Activated CD4-positive, alpha-beta T cell treated with anti-CD3 and anti-CD28 coated beads for 4 hours (primary cell): ENCODE results near the gene SLX4.

ENCODE experiments used
- DNase-seq, 2 donors: peaks; one replicate each; pipeline ENCODE4 v3.0.0-alpha.2; 2020

The SLX4 gene

GRCh38 chr16:3580251-3580651, 31.2 kb downstream of the SLX4 start:
- no peak for DNase-seq

GRCh38 chr16:3579776-3580175, 31.6 kb downstream of the SLX4 start:
- DNase-seq, result no peak

- peak in 1 of 2 donors; percentile 48 for DNase-seq
Observed at GRCh38 chr16:3578610-3579551, 32.5 kb downstream of the SLX4 start.

GRCh38 chr16:3578121-3578520, 33.3 kb downstream of the SLX4 start:
- DNase-seq, result peak; percentile 48

- peak; percentile 18 to 34 for DNase-seq
Observed at GRCh38 chr16:3577302-3577752, 34.1 kb downstream of the SLX4 start, which contains the start of gene NLRC3. Gene NLRC3, minus strand, starts transcription at chr16:3577403. Its CDS starts 12,367 bp downstream, at chr16:3565036.

GRCh38 chr16:3576211-3576610, 35.2 kb downstream of the SLX4 start:
- DNase-seq, result no peak

GRCh38 chr16:3575491-3575890, 35.9 kb downstream of the SLX4 start:
- DNase-seq, result no peak

- DNase-seq, result no peak
Observed at GRCh38 chr16:3574195-3574594, 37.2 kb downstream of the SLX4 start.

- no peak for DNase-seq
Observed at GRCh38 chr16:3573146-3573815, 38.1 kb downstream of the SLX4 start.

GRCh38 chr16:3570420-3571062, 40.9 kb downstream of the SLX4 start:
- no peak for DNase-seq

GRCh38 chr16:3569851-3570250, 41.6 kb downstream of the SLX4 start:
- no peak for DNase-seq

- DNase-seq, result no peak
Observed at GRCh38 chr16:3566990-3567389, 44.4 kb downstream of the SLX4 start.

- no peak for DNase-seq
Observed at GRCh38 chr16:3564889-3565141, 46.6 kb downstream of the SLX4 start.

- no peak for DNase-seq
Observed at GRCh38 chr16:3564130-3564888, 47.1 kb downstream of the SLX4 start.

GRCh38 chr16:3562914-3563480, 48.4 kb downstream of the SLX4 start:
- DNase-seq, result no peak

- no peak for DNase-seq
Observed at GRCh38 chr16:3561626-3562025, 49.8 kb downstream of the SLX4 start.

GRCh38 chr16:3554351-3554928, 57.0 kb downstream of the SLX4 start:
- DNase-seq, result no peak

- DNase-seq, result no peak
Observed at GRCh38 chr16:3553138-3553923, 58.1 kb downstream of the SLX4 start.

- no peak for DNase-seq
Observed at GRCh38 chr16:3550851-3551847, 60.3 kb downstream of the SLX4 start.

- no peak for DNase-seq
Observed at GRCh38 chr16:3549906-3550305, 61.5 kb downstream of the SLX4 start.
